GM12801 (cell line): ENCODE measurements around the gene RSL1D1.

Experiments
- TF ChIP-seq, protein P1 (sequence below): IDR thresholded peaks from one replicate; pipeline ENCODE4 v1.5.1; 2011; ENCODE audit warnings: control low read depth; ENCODE audit not compliant: insufficient read length; ENCODE audit errors: extremely low read depth

The RSL1D1 gene

DNA sequence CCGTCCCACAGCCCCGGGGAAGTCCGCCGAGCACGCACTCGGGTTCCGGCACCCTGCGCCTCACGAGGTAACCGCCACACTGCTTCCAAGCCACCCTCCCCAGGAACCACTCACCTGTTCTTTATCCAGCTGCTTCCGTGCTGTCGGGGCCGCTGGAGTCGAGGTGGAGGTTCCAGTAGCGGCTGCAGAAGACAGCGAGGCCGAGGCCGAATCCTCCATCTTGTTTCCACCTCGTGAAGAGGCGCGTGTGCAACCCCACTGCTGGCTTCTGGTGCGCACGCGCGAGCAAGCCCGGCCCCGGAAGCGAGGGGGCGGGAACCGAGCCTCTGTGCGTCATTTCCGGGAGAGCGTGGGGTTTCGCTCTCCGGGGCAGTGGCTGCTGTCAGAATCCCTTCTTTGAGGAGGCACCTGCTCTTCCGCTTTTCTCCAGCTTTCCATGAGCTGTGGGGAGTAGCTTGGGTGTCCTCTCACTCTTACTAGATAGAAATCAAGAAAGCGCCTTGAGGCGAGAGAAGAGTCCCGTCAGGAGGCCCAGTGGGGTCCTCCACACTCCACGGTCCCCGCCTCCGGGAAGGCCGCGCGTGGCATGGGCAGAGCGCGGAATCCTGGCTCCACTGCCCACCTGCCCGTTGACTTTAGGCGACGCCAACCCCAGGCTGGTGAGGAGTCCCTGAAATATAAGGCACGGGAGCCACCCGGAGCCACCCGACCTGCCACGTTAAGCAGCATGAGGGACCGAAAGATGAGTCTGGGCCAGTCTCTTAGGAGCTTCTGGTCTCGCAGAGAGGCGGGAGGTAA lies at the start of gene RSL1D1:
RSL1D1 (minus strand) TSS at position 249 of the 798 bp plus-strand sequence; CDS start at position 219, 30 bp downstream.
- TF ChIP-seq, protein P1, sequence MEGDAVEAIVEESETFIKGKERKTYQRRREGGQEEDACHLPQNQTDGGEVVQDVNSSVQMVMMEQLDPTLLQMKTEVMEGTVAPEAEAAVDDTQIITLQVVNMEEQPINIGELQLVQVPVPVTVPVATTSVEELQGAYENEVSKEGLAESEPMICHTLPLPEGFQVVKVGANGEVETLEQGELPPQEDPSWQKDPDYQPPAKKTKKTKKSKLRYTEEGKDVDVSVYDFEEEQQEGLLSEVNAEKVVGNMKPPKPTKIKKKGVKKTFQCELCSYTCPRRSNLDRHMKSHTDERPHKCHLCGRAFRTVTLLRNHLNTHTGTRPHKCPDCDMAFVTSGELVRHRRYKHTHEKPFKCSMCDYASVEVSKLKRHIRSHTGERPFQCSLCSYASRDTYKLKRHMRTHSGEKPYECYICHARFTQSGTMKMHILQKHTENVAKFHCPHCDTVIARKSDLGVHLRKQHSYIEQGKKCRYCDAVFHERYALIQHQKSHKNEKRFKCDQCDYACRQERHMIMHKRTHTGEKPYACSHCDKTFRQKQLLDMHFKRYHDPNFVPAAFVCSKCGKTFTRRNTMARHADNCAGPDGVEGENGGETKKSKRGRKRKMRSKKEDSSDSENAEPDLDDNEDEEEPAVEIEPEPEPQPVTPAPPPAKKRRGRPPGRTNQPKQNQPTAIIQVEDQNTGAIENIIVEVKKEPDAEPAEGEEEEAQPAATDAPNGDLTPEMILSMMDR, result no peak

DNA sequence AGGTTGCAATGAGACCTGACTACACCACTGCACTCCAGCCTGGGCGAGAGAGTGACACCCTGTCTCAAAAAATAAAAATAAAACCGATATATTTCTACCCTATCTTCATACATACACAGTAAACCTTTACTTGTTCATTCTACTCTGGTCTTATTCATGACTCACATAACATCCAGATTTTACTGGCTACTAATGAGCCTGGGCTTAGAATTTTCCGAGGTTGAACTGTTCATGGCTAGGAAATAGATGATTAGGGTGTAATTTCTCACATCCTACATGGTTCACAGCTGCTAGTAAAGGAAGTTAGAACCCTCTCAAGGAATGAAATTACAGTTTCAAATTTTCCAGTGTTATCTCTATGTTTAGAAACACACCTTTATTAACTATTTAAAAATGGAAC lies 49.7 kb upstream of the RSL1D1 start:
- TF ChIP-seq, protein P1, result no peak

DNA sequence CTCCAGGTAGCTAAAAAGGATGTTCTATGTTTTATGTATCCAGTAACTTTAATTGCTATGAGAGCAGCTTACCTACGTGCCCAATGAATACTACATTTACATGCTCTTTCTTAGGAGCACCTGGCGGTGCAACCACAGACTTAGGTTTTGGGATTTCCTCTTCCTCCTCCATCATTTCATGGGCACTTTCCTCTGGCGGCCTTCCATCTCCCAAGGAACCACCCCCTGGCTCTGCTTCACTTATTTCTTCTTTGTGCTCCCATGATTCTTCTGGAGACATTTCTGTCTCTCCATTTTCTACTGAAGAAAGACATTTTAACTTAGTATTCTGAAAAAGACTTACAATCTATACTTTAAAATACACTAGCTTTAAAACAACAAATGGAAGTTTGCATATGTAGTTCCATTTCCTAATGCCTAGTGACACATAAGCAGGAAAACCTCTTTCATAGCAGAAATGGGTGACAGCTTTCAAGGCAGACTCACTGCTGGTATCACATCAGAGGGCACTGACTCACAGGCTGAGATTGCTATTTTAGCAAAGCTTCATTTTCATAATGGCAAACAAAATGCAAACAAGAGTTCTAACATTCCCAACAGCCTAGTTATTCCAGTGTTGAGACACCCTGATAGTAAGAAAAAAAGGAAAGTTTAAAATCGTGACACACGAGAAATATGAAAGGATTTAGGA lies 45.3 kb upstream of the RSL1D1 start:
- TF ChIP-seq, protein P1, result no peak

- TF ChIP-seq, protein P1, result no peak
These were observed 42.2 kb upstream of the RSL1D1 start for GRCh38 chr16:11893571-11893970.

GRCh38 chr16:11892761-11893160 lies 41.4 kb upstream of the RSL1D1 start:
- TF ChIP-seq, protein P1, result no peak

DNA sequence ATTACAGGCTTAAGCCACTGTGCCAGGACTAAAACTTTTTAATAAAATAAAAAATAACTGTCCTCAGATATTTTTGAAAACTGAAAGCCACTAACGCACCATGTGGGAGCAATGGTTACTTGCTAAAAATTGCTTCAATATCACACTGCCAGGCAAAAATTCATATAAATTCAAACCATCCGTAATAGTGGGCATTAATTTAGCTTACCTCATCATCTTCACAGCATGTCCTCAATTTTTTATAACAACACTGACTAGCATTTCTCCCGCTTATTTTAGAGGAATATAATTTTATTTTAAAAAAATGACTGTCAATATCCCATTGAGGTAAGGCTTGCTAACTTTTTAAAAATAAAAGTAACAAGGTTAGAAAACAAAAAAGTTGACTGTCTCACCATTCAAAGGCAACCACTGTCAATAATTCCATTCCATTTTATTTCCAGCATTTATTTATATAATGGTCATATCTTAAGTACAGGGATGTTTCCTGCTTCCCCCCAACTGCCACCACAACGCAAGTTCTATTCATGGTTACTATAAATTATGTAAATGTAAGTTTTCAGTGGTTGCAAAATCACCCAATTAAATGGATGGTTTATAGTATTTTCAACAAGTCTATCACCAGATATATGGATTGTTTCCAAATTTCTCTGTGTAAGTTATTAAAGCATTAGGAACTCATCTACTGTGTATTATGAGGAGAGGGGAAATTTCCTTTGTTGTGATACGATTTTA lies 39.1 kb upstream of the RSL1D1 start:
- TF ChIP-seq, protein P1, result no peak

DNA sequence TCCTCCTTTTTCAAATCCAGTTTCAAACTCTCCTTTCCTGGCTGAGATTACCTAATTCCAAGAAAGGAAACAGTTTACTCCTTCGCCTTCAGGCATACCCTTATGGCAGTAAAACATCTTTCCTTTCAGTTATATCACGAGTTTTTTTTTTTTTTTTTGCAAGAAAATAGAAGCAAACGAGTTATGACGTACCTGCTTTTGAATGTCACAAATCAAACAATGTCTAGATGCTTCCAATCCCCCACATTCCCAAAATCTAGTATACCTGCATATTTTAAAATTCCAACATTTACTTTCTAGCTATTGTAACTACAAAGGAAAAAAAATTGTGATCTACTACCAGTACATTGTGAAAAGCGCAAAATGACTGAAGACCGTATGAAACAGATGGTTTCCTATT lies 35.5 kb upstream of the RSL1D1 start:
- TF ChIP-seq, protein P1, result no peak
